ENCODE measurements around the gene CALR3.
"Not testable (repeated sequence)": the region's sequence is repeated elsewhere in the genome, so short reads cannot be mapped to it uniquely, and the experiment has no call there.

Gene CALR3

DNA sequence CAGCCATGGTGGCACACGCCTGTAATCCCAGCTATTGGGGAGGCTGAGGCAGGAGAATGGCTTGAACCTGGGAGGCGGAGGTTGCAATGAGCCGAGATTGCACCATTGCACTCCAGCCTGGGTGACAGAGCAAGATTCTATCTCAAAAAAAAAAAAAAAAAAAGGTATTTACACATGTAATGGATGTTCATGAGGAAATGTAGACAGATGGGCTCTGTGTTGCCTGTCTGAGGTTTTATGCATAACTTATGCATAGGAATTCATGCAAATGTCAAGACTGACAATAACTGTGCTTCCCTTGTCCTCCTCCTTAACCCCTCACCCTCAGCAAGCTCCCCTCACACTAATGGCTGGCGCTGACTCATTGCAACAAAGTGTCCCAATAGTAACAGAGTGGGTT, 9.5 kb downstream of the CALR3 start:
- not testable (repeated sequence) for H3K79me1 ChIP-seq (ENCODE audit: low read depth, low read length); H3K4me2 ChIP-seq (ENCODE audit: insufficient read depth, low read length, poor library complexity, severe bottlenecking); H3K9ac ChIP-seq (ENCODE audit: low read depth, low read length, poor library complexity); H3K18ac ChIP-seq (ENCODE audit: low read length); H3K23ac ChIP-seq (ENCODE audit: low read depth, low read length, poor library complexity); H3K4ac ChIP-seq (ENCODE audit: low read length); H3K4me1 ChIP-seq (ENCODE audit: control insufficient read depth in 2 of 2, insufficient read depth in 1 of 2, low read depth in 1 of 2, low read length in 2 of 2); H4K8ac ChIP-seq (ENCODE audit: low read depth, low read length); H3K9me3 ChIP-seq (replicated peaks in 1 of 2; ENCODE audit: control insufficient read depth in 2 of 2, insufficient read depth in 1 of 2, low read depth in 1 of 2, low read length in 2 of 2); H2AFZ ChIP-seq (ENCODE audit: low read length); H2BK15ac ChIP-seq (ENCODE audit: low read length); DNase-seq (ENCODE audit: low spot score); H2BK5ac ChIP-seq (ENCODE audit: low read length); H3K27ac ChIP-seq (replicated peaks; ENCODE audit: low read length); H3K27me3 ChIP-seq (ENCODE audit: control insufficient read depth in 3 of 3, insufficient read depth in 3 of 3, low read depth in 1 of 3, low read length in 3 of 3); H2BK120ac ChIP-seq (ENCODE audit: low read depth, low read length); H3K4me3 ChIP-seq (ENCODE audit: low read length in 2 of 2); H2BK12ac ChIP-seq (ENCODE audit: low read length); H3K36me3 ChIP-seq (replicated peaks in 1 of 2; ENCODE audit: control insufficient read depth in 2 of 2, insufficient read depth in 2 of 2, low read length in 2 of 2); H3K14ac ChIP-seq (ENCODE audit: low read length); H4K91ac ChIP-seq (ENCODE audit: low read depth, low read length, poor library complexity); H2AK5ac ChIP-seq (ENCODE audit: low read depth, low read length)
- WGBS, 2 donors (ENCODE audit: extremely low coverage in 2 of 2, insufficient read length in 2 of 2, insufficient replicate concordance in 1 of 2): no CpG with 5 or more reads among the region's 4 CpGs

DNA sequence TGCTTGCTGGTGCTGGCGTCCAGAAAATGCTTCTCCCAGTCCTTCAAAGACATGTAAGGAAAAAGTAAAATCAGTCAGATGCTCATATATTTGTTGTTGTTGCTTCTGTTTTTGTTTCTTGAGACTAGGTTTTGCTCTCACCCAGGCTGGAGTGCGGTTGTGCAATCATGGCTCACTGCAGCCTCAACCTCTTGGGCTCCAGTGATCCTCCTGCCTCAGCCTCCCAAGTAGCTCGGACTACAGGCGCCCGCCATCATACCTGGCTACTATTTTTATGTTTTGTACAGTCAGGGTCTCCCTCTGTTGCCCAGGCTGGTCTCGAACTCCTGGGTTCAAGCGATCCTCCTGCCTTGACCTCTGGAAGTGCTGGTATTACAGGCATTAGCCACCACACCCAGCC, 13.2 kb downstream of the CALR3 start:
- H4K8ac ChIP-seq (ENCODE audit: low read depth, low read length): no peak overlapping the region
- H2BK120ac ChIP-seq (ENCODE audit: low read depth, low read length): no peak overlapping the region
- no peaks in the 10 kb centered on the region for H3K79me1 ChIP-seq (ENCODE audit: low read depth, low read length)
- H3K4ac ChIP-seq (ENCODE audit: low read length): no peak overlapping the region
- no peak overlapping the region for H2AK5ac ChIP-seq (ENCODE audit: low read depth, low read length)
- H3K23ac ChIP-seq (ENCODE audit: low read depth, low read length, poor library complexity): no peak overlapping the region
- no peak overlapping the region for H2AFZ ChIP-seq (ENCODE audit: low read length)
- no peak for DNase-seq (ENCODE audit: low spot score)
- no CpG with 5 or more reads among the region's 7 CpGs for WGBS, 2 donors (ENCODE audit: extremely low coverage in 2 of 2, insufficient read length in 2 of 2, insufficient replicate concordance in 1 of 2)
- no peaks in the 10 kb centered on the region for H3K9me3 ChIP-seq (replicated peaks in 1 of 2; ENCODE audit: control insufficient read depth in 2 of 2, insufficient read depth in 1 of 2, low read depth in 1 of 2, low read length in 2 of 2)
- no peak overlapping the region for H3K4me3 ChIP-seq (ENCODE audit: low read length in 2 of 2)
- H2BK5ac ChIP-seq (ENCODE audit: low read length): no peak overlapping the region
- H3K4me2 ChIP-seq (ENCODE audit: insufficient read depth, low read length, poor library complexity, severe bottlenecking): no peak overlapping the region
- no peaks in the 10 kb centered on the region for H3K36me3 ChIP-seq (replicated peaks in 1 of 2; ENCODE audit: control insufficient read depth in 2 of 2, insufficient read depth in 2 of 2, low read length in 2 of 2)
- no peak overlapping the region for H3K18ac ChIP-seq (ENCODE audit: low read length)
- H3K27me3 ChIP-seq (ENCODE audit: control insufficient read depth in 3 of 3, insufficient read depth in 3 of 3, low read depth in 1 of 3, low read length in 3 of 3): peaks cover 0 to 3% (median 0%) of the 10 kb centered on the region in 3 experiments
- no peak overlapping the region for H3K9ac ChIP-seq (ENCODE audit: low read depth, low read length, poor library complexity)
- no peaks in the 10 kb centered on the region for H3K4me1 ChIP-seq (ENCODE audit: control insufficient read depth in 2 of 2, insufficient read depth in 1 of 2, low read depth in 1 of 2, low read length in 2 of 2)
- no peak overlapping the region for H4K91ac ChIP-seq (ENCODE audit: low read depth, low read length, poor library complexity)
- no peak overlapping the region for H2BK12ac ChIP-seq (ENCODE audit: low read length)
- no peak overlapping the region for H3K27ac ChIP-seq (replicated peaks; ENCODE audit: low read length)
- H3K14ac ChIP-seq (ENCODE audit: low read length): peak overlapping the region; percentile 21
- no peak overlapping the region for H2BK15ac ChIP-seq (ENCODE audit: low read length)

DNA sequence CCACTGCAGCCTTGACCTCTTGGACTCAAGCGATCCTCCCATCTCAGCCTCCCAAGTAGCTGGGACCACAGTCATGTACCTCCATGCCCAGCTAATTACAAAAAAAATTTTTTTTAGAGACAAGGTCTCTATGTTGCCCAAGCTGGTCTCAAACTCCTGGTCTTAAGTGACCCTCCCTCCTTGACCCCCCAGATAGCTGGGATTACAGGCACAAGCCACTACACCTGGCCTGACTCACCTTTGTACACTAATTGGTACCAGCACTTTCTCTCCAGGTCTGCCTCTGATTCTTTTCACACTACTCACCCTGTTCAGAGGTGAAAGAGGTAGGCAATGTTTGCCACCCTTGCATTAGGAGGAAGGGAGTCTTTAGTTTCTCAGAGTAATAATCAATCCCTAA, 18.7 kb downstream of the CALR3 start:
- Histone ChIP-seq H3K14ac (ENCODE audit: low read length) (no peak overlapping the region), H2AFZ (ENCODE audit: low read length) (no peak overlapping the region), H4K91ac (ENCODE audit: low read depth, low read length, poor library complexity) (no peak overlapping the region), H3K4ac (ENCODE audit: low read length) (no peak overlapping the region), H3K9me3 (replicated peaks in 1 of 2; ENCODE audit: control insufficient read depth in 2 of 2, insufficient read depth in 1 of 2, low read depth in 1 of 2, low read length in 2 of 2) (peaks cover 4% of the 10 kb centered on the region in 2 donors), H3K27ac (replicated peaks; ENCODE audit: low read length) (no peak overlapping the region), H3K4me1 (ENCODE audit: control insufficient read depth in 2 of 2, insufficient read depth in 1 of 2, low read depth in 1 of 2, low read length in 2 of 2) (no peaks in the 10 kb centered on the region), H3K18ac (ENCODE audit: low read length) (no peak overlapping the region), H2BK12ac (ENCODE audit: low read length) (no peak overlapping the region), H3K23ac (ENCODE audit: low read depth, low read length, poor library complexity) (no peak overlapping the region), H2BK15ac (ENCODE audit: low read length) (no peak overlapping the region), H2BK5ac (ENCODE audit: low read length) (no peak overlapping the region), H3K9ac (ENCODE audit: low read depth, low read length, poor library complexity) (no peak overlapping the region), H3K4me2 (ENCODE audit: insufficient read depth, low read length, poor library complexity, severe bottlenecking) (no peak overlapping the region), H3K4me3 (ENCODE audit: low read length in 2 of 2) (no peak overlapping the region), H3K36me3 (replicated peaks in 1 of 2; ENCODE audit: control insufficient read depth in 2 of 2, insufficient read depth in 2 of 2, low read length in 2 of 2) (no peaks in the 10 kb centered on the region), H4K8ac (ENCODE audit: low read depth, low read length) (no peak overlapping the region), H3K27me3 (ENCODE audit: control insufficient read depth in 3 of 3, insufficient read depth in 3 of 3, low read depth in 1 of 3, low read length in 3 of 3) (no peaks in the 10 kb centered on the region), H3K79me1 (ENCODE audit: low read depth, low read length) (no peaks in the 10 kb centered on the region), H2AK5ac (ENCODE audit: low read depth, low read length) (no peak overlapping the region), H2BK120ac (ENCODE audit: low read depth, low read length) (no peak overlapping the region)
- no peak for DNase-seq (ENCODE audit: low spot score)
- WGBS, 2 donors (ENCODE audit: extremely low coverage in 2 of 2, insufficient read length in 2 of 2, insufficient replicate concordance in 1 of 2): no CpG with 5 or more reads among the region's 1 CpG

DNA sequence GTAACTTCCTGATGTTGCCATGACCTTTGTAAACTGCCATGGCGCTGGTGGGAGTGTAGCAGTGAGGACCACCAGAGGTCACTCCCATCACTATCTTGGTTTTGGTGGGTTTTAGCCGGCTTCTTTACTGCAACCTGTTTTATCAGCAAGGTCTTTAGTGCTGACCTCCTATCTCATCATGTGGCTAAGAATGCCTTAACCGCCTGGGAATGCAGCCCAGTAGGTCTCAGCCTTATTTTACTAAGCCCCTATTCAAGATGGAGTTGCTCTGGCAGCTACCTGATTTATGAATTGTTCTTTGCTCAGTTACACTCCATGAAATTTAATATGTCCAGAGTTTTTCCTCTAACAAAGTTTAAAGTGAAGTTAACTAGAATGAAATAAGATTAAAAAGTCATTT, 19.6 kb downstream of the CALR3 start:
- Histone ChIP-seq H3K9ac (ENCODE audit: low read depth, low read length, poor library complexity) (no peak overlapping the region), H3K27me3 (ENCODE audit: control insufficient read depth in 3 of 3, insufficient read depth in 3 of 3, low read depth in 1 of 3, low read length in 3 of 3) (no peaks in the 10 kb centered on the region), H3K4me2 (ENCODE audit: insufficient read depth, low read length, poor library complexity, severe bottlenecking) (no peak overlapping the region), H3K14ac (ENCODE audit: low read length) (no peak overlapping the region), H3K23ac (ENCODE audit: low read depth, low read length, poor library complexity) (no peak overlapping the region), H2BK15ac (ENCODE audit: low read length) (no peak overlapping the region), H3K4me3 (ENCODE audit: low read length in 2 of 2) (no peak overlapping the region), H4K91ac (ENCODE audit: low read depth, low read length, poor library complexity) (no peak overlapping the region), H3K9me3 (replicated peaks in 1 of 2; ENCODE audit: control insufficient read depth in 2 of 2, insufficient read depth in 1 of 2, low read depth in 1 of 2, low read length in 2 of 2) (peaks cover 4% of the 10 kb centered on the region in 2 donors), H3K18ac (ENCODE audit: low read length) (no peak overlapping the region), H2BK12ac (ENCODE audit: low read length) (no peak overlapping the region), H2AFZ (ENCODE audit: low read length) (peak overlapping the region; percentile 17), H3K79me1 (ENCODE audit: low read depth, low read length) (peaks cover 3% of the 10 kb centered on the region), H3K4me1 (ENCODE audit: control insufficient read depth in 2 of 2, insufficient read depth in 1 of 2, low read depth in 1 of 2, low read length in 2 of 2) (no peaks in the 10 kb centered on the region), H2BK5ac (ENCODE audit: low read length) (no peak overlapping the region), H3K36me3 (replicated peaks in 1 of 2; ENCODE audit: control insufficient read depth in 2 of 2, insufficient read depth in 2 of 2, low read length in 2 of 2) (no peaks in the 10 kb centered on the region), H3K4ac (ENCODE audit: low read length) (no peak overlapping the region), H2AK5ac (ENCODE audit: low read depth, low read length) (no peak overlapping the region), H3K27ac (replicated peaks; ENCODE audit: low read length) (no peak overlapping the region), H4K8ac (ENCODE audit: low read depth, low read length) (no peak overlapping the region), H2BK120ac (ENCODE audit: low read depth, low read length) (no peak overlapping the region)
- no peak for DNase-seq (ENCODE audit: low spot score)
- no CpG with 5 or more reads among the region's 3 CpGs for WGBS, 2 donors (ENCODE audit: extremely low coverage in 2 of 2, insufficient read length in 2 of 2, insufficient replicate concordance in 1 of 2)
